GM12892 (cell line): ENCODE results near the gene GAB3.

Experiments used
- POLR2A ChIP-seq: IDR thresholded peaks from 2 replicates; pipeline ENCODE4 v1.6.1; 2011; ENCODE audit warnings: low read depth, low read length, control low read depth
- POLR2AphosphoS5 ChIP-seq: IDR thresholded peaks from 2 replicates; pipeline ENCODE4 v1.6.1; 2011; ENCODE audit warnings: low read depth, low read length, control low read depth

DNA sequence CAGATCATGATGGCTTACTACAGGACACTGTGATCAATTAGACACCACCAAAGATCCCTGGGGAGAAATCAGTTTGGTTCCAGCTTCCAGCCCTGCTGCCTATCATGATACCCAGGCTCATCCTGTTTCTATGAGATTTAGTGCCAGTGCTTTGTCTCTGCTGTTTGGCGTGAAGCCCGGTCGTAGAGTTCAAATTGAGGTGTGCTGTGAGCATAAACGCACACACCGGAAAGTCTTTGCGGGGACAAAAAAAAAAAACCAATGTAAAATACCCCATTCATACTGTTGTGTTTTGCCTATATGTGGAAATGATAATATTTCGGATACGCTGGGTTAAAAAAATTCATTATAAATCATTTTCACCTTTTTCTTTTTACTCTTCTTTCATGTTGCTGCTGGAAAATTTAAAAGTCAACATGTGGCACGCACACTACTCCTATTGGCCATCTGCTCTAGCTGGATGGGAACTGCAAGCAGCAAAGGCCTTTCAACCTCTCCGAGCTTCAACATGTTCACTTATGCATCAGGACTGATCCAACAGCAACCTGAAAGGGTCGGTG, 11.2 kb upstream of the GAB3 start:
- TF ChIP-seq POLR2A = no peak
- no peak; the same call in 1 of the 2 replicates for TF ChIP-seq POLR2AphosphoS5
